HepG2 (cell line): ENCODE results near the gene CDK11B.

Source experiments
- CTCF ChIP-seq: sonication (generic); formaldehyde crosslinking; IDR thresholded peaks from 2 replicates; pipeline ENCODE4 v1.5.0; 2020; ENCODE audit warnings: mild to moderate bottlenecking, missing genetic modification reagents, moderate library complexity
- HMGXB4 ChIP-seq, 2 experiments: sonication (generic) in 1 of 2; formaldehyde crosslinking in 1 of 2; IDR thresholded peaks; 2 replicates each; pipeline versions ENCODE4 v1.4.0 to v1.6.1; 2018 to 2020; ENCODE audit warnings: missing genetic modification reagents in 2 of 2, borderline replicate concordance in 1 of 2, low read depth in 1 of 2, mild to moderate bottlenecking in 1 of 2, missing biosample characterization in 1 of 2
- NFIC ChIP-seq: IDR thresholded peaks from 2 replicates; pipeline ENCODE4 v1.6.1; 2012; ENCODE audit warnings: mild to moderate bottlenecking, low read length, inconsistent platforms
- POLR2AphosphoS5 ChIP-seq: IDR thresholded peaks from 2 replicates; pipeline ENCODE4 v1.6.1; 2012; ENCODE audit warnings: low read depth, low read length
- ZGPAT ChIP-seq: IDR thresholded peaks from 2 replicates; pipeline ENCODE4 v1.6.1; 2016; ENCODE audit warnings: mild to moderate bottlenecking
- ZNF18 ChIP-seq: sonication (generic); formaldehyde crosslinking; IDR thresholded peaks from 2 replicates; pipeline ENCODE4 v1.8.0; 2022; ENCODE audit warnings: mild to moderate bottlenecking, missing genetic modification reagents; ENCODE audit not compliant: insufficient replicate concordance
- ZNF530 ChIP-seq: sonication (generic); formaldehyde crosslinking; IDR thresholded peaks from 2 replicates; pipeline ENCODE4 v1.5.0; 2020; ENCODE audit warnings: low read depth, mild to moderate bottlenecking, missing genetic modification reagents
- ZNF792 ChIP-seq: IDR thresholded peaks from 2 replicates; pipeline ENCODE4 v1.6.1; 2016

- no peak for TF ChIP-seq ZNF792
- TF ChIP-seq NFIC = no peak
- TF ChIP-seq HMGXB4 (CRISPR knock-in tag; IDR thresholded peaks at IDR 0.05; ENCODE audit: borderline replicate concordance in 1 of 2, low read depth in 1 of 2) = no peak
- no peak for TF ChIP-seq CTCF
- TF ChIP-seq ZGPAT = no peak
- no peak for TF ChIP-seq ZNF530 (CRISPR knock-in tag)
- no peak for TF ChIP-seq ZNF18 (CRISPR knock-in tag)
- TF ChIP-seq POLR2AphosphoS5 = no peak
Measured at GRCh38 chr1:1625824-1626206, 33.0 kb downstream of the CDK11B start.
